Activated naive CD4-positive, alpha-beta T cell treated with anti-CD3 and anti-CD28 coated beads, Interleukin-2, amount 50 U/mL, for 24 hours (primary cell): ENCODE measurements around the gene SHC2.
"Not testable (repeated sequence)": the region's sequence is repeated elsewhere in the genome, so short reads cannot be mapped to it uniquely, and the experiment has no call there.

Experiments
- H3K27ac Mint-ChIP-seq: one replicate; pipeline ENCODE4 v1.8.0; 2021; ENCODE audit warnings: mild to moderate bottlenecking, mixed read lengths
- H3K27me3 Mint-ChIP-seq: one replicate; pipeline ENCODE4 v1.8.0; 2021; ENCODE audit warnings: mixed read lengths
- H3K36me3 Mint-ChIP-seq: one replicate; pipeline ENCODE4 v1.8.0; 2021; ENCODE audit warnings: mixed read lengths
- H3K4me1 Mint-ChIP-seq: one replicate; pipeline ENCODE4 v1.8.0; 2021; ENCODE audit warnings: mixed read lengths
- H3K4me3 Mint-ChIP-seq: one replicate; pipeline ENCODE4 v1.8.0; 2021; ENCODE audit warnings: mild to moderate bottlenecking, mixed read lengths
- H3K9me3 Mint-ChIP-seq: one replicate; pipeline ENCODE4 v1.8.0; 2021; ENCODE audit warnings: mixed read lengths

The SHC2 gene

DNA sequence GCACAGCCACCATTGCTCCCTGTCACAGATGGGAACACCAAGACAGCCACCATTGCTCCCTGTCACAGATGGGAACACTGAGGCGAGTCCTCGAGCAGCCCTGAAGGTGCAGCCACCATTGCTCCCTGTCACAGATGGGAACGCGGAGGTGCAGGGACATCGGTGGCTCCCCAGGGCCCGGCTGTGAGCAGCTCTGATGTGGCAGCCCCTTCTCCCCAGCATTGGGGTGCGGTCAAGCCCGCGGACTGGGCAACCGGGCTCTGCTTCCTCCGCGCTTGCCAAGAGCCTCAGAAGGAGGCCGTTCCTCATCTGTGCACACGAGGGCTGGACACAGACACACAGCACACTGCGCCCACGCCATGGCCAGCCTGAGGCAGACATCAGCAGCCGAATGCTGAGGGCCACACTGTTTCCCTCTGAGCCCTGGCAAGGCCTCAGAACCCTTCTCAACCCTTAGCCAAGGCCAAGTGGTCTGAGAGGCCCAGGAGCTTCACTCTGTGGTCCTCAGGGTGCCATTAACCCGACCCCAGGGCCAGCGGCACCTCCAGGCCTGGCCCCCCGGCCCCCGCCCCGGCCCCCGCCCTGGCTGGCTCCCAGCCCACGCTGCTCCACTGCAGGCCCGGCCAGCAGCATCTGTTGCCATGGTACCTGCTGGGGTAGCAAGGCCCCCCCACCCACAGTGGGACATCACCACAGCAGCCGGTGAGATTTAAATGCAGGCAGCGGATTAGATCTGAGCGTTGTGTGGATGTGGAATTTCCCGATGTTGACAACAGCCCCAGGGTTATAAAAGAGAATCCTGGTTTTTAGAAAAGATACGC, 70.2 kb downstream of the SHC2 start:
- peaks cover 12% of the 10 kb centered on the region for H3K27me3 Mint-ChIP-seq
- no peaks in the 10 kb centered on the region for H3K9me3 Mint-ChIP-seq
- peaks cover 2% of the 10 kb centered on the region for H3K4me1 Mint-ChIP-seq
- H3K36me3 Mint-ChIP-seq, result no peaks in the 10 kb centered on the region
- H3K4me3 Mint-ChIP-seq, result no peak overlapping the region
- no peak overlapping the region for H3K27ac Mint-ChIP-seq

DNA sequence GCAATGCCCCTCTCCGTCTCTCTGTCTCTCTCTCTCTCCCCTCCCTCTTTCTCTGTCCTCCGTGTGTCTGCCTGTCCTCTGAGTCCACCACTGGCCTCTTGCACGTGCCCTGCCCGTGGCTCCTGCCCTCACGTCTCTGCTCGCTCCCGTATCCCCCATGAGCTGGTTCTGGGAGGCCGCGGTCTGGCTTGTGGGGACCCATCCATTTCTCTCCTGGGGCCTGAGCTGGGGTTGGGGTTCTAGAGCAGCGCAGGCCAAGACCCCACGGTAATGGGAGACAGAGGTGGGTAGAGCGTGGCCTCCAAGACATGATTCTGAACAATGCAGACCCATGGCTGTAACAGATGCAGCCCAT, 70.9 kb downstream of the SHC2 start:
- Mint-ChIP-seq H3K4me1 (no peaks in the 10 kb centered on the region), H3K27ac (no peak overlapping the region), H3K9me3 (no peaks in the 10 kb centered on the region), H3K36me3 (no peaks in the 10 kb centered on the region), H3K27me3 (peaks cover 12% of the 10 kb centered on the region), H3K4me3 (no peak overlapping the region)

DNA sequence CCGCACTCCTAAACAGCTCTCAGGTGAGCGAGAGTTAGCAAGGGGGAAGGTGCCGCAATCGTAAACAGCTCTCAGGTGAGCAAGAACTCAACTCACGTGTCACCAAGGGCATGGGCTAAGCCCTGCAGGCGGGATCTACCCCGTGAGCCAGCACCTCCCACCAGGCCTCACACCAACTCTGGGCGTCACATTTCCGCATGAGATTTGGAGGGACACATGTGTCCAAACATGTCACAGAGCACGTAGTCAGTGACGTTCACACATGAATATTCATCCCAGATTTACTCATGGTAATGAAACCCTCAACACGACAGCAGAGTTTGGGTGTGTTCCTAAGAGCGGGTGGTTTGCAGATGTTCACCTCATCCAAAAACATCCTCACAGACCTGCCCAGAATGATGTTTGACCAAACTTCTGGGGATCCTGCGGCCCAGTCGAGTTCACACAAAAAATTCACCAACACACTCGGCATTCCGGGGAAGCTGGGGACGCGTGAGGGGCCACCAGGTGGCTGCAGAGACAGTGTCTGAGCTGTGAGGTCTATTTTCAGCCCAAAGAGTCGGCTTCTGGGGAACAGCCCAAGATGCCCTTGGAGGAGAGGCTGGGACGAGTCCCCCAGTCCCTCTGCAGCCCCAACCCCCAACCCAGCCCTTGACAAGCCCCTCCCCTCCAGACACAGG, 71.4 kb downstream of the SHC2 start:
- H3K27ac Mint-ChIP-seq, result no peak overlapping the region
- no peaks in the 10 kb centered on the region for H3K9me3 Mint-ChIP-seq
- peaks cover 2% of the 10 kb centered on the region for H3K4me1 Mint-ChIP-seq
- no peaks in the 10 kb centered on the region for H3K36me3 Mint-ChIP-seq
- peaks cover 14% of the 10 kb centered on the region for H3K27me3 Mint-ChIP-seq
- no peak overlapping the region for H3K4me3 Mint-ChIP-seq

DNA sequence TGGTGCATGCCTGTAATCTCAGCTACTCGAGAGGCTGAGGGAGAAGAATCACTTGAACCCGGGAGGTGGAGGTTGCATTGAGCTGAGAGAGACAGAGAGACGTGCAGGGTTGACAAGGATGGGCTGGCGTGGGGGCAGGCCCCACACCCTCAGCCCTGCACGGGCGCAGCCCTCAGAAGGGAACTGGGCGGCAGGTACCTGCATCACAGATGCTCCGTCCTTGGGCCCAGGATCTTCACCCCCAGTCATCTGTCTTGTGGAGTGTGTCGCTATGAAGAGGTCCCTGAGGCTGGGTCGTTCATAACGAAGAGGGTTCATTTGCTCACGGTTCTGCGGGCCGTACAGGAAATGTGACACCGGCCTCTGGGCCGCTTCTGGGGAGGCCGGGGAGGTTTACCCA, 72.1 kb downstream of the SHC2 start:
- Mint-ChIP-seq H3K27me3 (peaks cover 17% of the 10 kb centered on the region), H3K27ac (no peak overlapping the region), H3K4me1 (peaks cover 9% of the 10 kb centered on the region), H3K9me3 (no peaks in the 10 kb centered on the region), H3K4me3 (no peak overlapping the region), H3K36me3 (no peaks in the 10 kb centered on the region)

DNA sequence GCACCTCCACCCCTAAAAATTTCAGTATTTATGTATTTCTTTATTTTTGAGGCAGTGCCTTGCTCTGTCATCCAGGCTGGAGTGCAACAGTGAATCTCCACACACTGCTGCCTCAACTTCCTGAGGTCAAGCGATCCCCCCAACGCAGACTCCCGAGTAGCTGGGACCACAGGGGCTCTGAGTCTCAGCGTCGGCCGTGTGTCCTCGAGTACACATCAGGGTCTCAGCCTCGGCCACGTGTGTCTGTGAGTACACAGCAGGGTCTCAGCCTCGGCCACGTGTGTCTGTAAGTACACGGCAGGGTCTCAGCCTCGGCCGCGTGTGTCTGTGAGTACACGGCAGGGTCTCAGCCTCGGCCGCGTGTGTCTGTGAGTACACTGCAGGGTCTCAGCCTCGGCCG, 73.1 kb downstream of the SHC2 start:
- peaks cover under 1% of the 10 kb centered on the region for H3K36me3 Mint-ChIP-seq
- peaks cover 16% of the 10 kb centered on the region for H3K4me1 Mint-ChIP-seq
- no peak overlapping the region for H3K27ac Mint-ChIP-seq
- H3K4me3 Mint-ChIP-seq, result no peak overlapping the region
- H3K27me3 Mint-ChIP-seq, result peaks cover 21% of the 10 kb centered on the region
- H3K9me3 Mint-ChIP-seq, result no peaks in the 10 kb centered on the region

DNA sequence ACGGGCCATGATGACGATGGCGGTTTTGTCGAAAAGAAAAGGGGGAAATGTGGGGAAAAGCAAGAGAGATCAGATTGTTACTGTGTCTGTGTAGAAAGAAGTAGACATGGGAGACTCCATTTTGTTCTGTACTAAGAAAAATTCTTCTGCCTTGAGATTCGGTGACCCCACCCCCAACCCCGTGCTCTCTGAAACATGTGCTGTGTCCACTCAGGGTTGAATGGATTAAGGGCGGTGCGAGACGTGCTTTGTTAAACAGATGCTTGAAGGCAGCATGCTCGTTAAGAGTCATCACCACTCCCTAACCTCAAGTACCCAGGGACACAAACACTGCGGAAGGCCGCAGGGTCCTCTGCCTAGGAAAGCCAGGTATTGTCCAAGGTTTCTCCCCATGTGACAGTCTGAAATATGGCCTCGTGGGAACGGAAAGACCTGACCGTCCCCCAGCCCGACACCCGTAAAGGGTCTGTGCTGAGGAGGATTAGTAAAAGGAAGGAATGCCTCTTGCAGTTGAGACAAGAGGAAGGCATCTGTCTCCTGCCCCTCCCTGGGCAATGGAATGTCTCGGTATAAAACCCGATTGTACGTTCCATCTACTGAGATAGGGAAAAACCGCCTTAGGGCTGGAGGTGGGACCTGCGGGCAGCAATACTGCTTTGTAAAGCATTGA, 74.1 kb downstream of the SHC2 start:
- not testable (repeated sequence) for H3K27ac Mint-ChIP-seq, H3K9me3 Mint-ChIP-seq, H3K36me3 Mint-ChIP-seq, H3K4me3 Mint-ChIP-seq
- Mint-ChIP-seq H3K27me3 (peaks cover 23% of the 10 kb centered on the region), H3K4me1 (peaks cover 23% of the 10 kb centered on the region)

DNA sequence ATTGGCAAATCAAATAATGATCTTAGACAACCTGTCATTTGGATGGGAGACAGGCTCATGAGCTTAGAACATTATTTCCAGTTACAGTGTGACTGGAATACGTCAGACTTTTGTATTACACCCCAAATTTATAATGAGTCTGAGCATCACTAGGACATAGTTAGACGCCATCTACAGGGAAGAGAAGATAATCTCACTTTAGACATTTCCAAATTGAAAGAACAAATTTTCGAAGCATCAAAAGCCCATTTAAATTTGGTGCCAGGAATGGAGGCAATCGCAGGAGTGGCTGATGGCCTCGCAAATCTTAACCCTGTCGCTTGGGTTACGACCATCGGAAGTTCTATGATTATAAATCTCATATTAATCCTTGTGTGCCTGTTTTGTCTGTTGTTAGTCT, 74.6 kb downstream of the SHC2 start:
- peaks cover 24% of the 10 kb centered on the region for H3K4me1 Mint-ChIP-seq
- not testable (repeated sequence) for H3K27ac Mint-ChIP-seq, H3K4me3 Mint-ChIP-seq, H3K9me3 Mint-ChIP-seq, H3K36me3 Mint-ChIP-seq
- H3K27me3 Mint-ChIP-seq, result peaks cover 23% of the 10 kb centered on the region

DNA sequence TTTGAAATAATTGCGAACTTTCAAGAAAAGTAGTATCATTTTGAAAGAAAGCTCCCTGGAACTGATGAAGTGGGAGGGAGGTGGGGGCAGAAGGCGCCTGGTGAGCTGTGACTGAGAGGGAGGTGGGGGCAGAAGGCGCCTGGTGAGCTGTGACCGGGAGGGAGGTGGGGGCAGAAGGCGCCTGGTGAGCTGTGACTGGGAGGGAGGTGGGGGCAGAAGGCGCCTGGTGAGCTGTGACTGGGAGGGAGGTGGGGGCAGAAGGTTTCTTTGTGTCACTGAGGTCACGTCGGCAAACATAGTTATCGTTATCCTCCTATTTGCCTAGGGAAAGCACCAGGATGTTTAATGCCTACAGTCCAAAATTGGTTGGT, 76.0 kb downstream of the SHC2 start:
- peaks cover 3% of the 10 kb centered on the region for H3K36me3 Mint-ChIP-seq
- H3K27me3 Mint-ChIP-seq, result peaks cover 23% of the 10 kb centered on the region
- H3K9me3 Mint-ChIP-seq, result no peaks in the 10 kb centered on the region
- no peak overlapping the region for H3K4me3 Mint-ChIP-seq
- peaks cover 24% of the 10 kb centered on the region for H3K4me1 Mint-ChIP-seq
- no peak overlapping the region for H3K27ac Mint-ChIP-seq

DNA sequence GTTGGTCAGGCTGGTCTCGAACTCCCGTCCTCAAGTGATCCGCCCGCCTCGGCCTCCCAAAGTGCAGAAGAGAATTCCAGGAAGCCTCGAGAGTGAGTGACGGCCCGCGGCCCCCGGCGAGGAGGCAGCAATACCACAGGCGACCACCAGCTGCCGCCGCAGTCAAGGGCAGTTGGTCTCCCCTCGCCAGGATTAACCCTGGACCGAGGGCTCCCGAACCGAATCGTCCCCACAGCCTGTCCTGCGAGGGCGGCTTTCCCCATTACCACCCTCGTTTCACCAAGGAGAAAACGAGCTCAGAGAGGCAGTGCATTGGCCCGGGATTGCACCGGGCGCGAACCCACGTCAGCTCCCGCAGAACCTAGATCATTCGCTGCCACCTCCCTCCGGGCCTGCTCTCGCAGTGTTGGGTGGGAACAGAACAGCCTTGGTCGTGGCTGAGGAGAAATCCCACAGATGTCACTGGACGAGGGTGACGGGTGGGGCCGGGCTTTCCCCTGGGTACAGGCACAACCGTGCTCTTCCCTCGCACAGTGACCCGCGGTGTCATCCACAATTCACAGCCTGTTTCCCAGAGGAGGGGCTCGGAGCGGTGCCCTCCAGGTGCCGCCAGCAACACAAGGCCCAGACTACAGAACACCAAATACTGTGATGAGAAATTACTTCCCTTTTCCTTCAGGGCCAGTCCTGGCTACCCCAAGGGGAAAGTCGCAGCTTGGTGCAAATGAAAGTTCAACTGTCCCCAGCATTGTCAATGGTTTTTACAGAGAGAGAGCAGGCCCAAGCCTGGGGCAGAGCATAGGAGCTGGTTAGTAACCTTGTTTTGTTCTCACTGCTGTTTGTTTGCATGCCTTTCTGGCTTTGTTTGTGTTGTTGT, 76.7 kb downstream of the SHC2 start:
- Mint-ChIP-seq H3K4me3 (peak overlapping the region; percentile 11), H3K27ac (no peak overlapping the region), H3K9me3 (no peaks in the 10 kb centered on the region)

DNA sequence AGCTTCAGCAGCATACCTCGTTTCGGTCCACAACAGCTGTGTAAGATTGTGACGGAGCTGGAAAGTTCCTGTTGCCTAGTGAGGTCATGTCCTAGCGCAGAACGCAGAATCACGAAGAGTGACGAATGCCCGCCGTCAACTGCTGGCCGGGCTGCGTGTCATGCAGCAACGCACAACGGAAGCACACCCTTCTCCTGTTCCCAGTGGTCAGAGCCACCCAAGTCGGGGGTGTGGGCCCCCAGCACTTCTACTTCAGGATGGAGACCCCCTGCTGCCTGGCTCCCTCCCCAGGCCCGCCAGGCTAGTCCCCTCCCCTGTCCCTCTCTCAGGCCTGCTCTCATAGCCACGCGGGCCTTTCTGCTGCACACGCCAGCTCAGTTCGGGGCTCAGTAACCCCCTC, 77.8 kb downstream of the SHC2 start:
- H3K36me3 Mint-ChIP-seq, result peaks cover 3% of the 10 kb centered on the region
- no peaks in the 10 kb centered on the region for H3K9me3 Mint-ChIP-seq
- peak overlapping the region; percentile 57 for H3K4me3 Mint-ChIP-seq
- H3K4me1 Mint-ChIP-seq, result peaks cover 24% of the 10 kb centered on the region
- H3K27ac Mint-ChIP-seq, result no peak overlapping the region
- H3K27me3 Mint-ChIP-seq, result peaks cover 20% of the 10 kb centered on the region

More for the DNA sequence above, 76.7 kb downstream of the SHC2 start:
- H3K27me3 Mint-ChIP-seq, result peaks cover 23% of the 10 kb centered on the region
- peaks cover 24% of the 10 kb centered on the region for H3K4me1 Mint-ChIP-seq
- peaks cover 3% of the 10 kb centered on the region for H3K36me3 Mint-ChIP-seq

DNA sequence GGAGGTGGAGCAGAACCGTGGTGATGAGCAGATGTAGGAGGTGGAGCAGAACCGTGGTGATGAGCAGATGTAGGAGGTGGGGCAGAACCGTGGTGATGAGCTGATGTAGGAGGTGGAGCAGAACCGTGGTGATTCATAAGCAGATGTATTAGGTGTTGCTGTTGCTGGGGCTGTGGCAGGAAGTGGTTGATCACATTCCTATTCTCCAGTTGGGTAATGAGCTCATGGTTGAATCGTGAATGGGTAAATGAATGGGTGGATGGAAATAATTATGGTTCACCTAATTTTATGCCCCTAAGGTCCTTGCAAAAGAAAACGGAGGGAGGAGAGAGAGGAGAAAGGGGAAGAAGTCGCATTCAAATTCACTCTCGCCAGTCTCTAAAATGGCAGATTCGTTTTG, 78.3 kb downstream of the SHC2 start:
- Mint-ChIP-seq H3K4me1 (peaks cover 24% of the 10 kb centered on the region), H3K27me3 (peaks cover 23% of the 10 kb centered on the region), H3K27ac (peak overlapping the region; percentile 81), H3K4me3 (peak overlapping the region; percentile 57)
- not testable (repeated sequence) for H3K9me3 Mint-ChIP-seq, H3K36me3 Mint-ChIP-seq

DNA sequence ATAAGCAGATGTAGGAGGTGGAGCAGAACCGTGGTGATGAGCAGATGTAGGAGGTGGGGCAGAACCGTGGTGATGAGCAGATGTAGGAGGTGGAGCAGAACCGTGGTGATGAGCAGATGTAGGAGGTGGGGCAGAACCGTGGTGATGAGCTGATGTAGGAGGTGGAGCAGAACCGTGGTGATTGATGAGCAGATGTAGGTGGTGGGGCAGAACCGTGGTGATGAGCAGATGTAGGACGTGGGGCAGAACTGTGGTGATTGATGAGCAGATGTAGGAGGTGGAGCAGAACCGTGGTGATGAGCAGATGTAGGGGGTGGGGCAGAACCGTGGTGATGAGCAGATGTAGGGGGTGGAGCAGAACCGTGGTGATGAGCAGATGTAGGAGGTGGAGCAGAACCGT, 78.9 kb downstream of the SHC2 start:
- not testable (repeated sequence) for H3K27ac Mint-ChIP-seq, H3K4me3 Mint-ChIP-seq, H3K36me3 Mint-ChIP-seq, H3K9me3 Mint-ChIP-seq
- Mint-ChIP-seq H3K27me3 (peaks cover 20% of the 10 kb centered on the region), H3K4me1 (peaks cover 24% of the 10 kb centered on the region)

DNA sequence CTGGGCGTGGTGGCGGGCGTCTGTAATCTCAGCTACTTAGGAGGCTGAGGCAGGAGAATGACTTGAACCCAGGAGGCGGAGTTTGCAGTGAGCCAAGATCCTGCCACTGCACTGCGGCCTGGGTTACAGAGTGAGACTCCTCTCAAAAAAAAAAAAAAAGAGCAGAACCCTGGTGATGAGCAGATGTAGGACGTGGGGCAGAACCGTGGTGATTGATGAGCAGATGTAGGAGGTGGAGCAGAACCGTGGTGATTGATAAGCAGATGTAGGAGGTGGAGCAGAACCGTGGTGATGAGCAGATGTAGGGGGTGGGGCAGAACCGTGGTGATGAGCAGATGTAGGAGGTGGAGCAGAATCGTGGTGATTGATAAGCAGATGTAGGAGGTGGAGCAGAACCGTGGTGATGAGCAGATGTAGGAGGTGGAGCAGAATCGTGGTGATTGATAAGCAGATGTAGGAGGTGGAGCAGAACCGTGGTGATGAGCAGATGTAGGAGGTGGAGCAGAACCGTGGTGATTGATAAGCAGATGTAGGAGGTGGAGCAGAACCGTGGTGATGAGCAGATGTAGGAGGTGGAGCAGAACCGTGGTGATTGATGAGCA, 80.1 kb downstream of the SHC2 start:
- Mint-ChIP-seq H3K27me3 (peaks cover 16% of the 10 kb centered on the region), H3K4me1 (peaks cover 24% of the 10 kb centered on the region)
- H3K4me3 Mint-ChIP-seq, H3K27ac Mint-ChIP-seq, H3K36me3 Mint-ChIP-seq, H3K9me3 Mint-ChIP-seq: not testable (repeated sequence)

DNA sequence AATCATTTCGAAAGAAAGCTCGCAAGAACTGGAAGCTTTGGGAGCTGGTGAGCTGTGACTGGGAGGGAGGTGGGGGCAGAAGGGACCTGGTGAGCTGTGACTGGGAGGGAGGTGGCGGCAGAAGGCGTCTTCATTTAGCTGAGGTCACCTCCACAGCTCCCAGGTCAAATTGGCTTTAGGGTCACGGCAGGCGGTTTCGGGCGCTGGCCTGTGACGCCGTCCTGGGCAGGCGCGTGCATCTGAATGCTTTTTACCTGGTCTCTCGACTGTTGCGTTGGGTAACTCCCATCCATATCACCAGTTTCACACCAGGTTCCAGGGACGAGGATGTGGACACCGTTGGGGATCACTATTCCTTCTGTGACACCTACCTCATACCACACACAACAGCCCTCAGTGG, 81.0 kb downstream of the SHC2 start:
- peaks cover 16% of the 10 kb centered on the region for H3K27me3 Mint-ChIP-seq
- H3K4me1 Mint-ChIP-seq, result peaks cover 24% of the 10 kb centered on the region
- no peaks in the 10 kb centered on the region for H3K9me3 Mint-ChIP-seq
- H3K4me3 Mint-ChIP-seq, result no peak overlapping the region
- peaks cover 3% of the 10 kb centered on the region for H3K36me3 Mint-ChIP-seq
- H3K27ac Mint-ChIP-seq, result no peak overlapping the region

DNA sequence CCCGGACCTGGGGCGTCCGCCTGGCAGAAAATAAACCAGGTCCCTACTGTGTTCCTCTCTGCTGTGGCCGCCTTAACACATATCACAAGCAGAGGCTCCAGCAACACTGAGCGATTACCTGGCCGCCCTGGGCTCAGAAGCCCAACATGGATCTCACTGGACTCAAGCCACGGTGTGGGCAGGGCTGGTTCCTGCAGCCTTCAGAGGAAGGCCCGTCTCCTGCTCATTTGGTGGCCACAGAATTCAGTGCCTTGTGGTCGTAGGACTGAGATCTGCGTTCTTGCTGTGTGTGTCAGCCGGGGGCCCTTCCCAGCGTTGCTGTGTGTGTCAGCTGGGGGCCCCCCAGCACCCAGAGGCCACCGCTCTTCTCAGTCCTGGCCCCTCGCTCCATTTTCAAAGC, 82.1 kb downstream of the SHC2 start:
- peaks cover 15% of the 10 kb centered on the region for H3K4me1 Mint-ChIP-seq
- H3K9me3 Mint-ChIP-seq, result no peaks in the 10 kb centered on the region
- peaks cover 3% of the 10 kb centered on the region for H3K36me3 Mint-ChIP-seq
- no peak overlapping the region for H3K4me3 Mint-ChIP-seq
- peaks cover 11% of the 10 kb centered on the region for H3K27me3 Mint-ChIP-seq
- no peak overlapping the region for H3K27ac Mint-ChIP-seq
